Stimulated activated naive CD4-positive, alpha-beta T cell treated with Interleukin-2 at 50 U/mL for 16 hours (primary cell): Measurements from ENCODE around the gene CTDSP2.
"Not testable (repeated sequence)": the region's sequence is repeated elsewhere in the genome, so short reads cannot be mapped to it uniquely, and the experiment has no call there.

Experiments used
- DNase-seq: peaks from one replicate; lab custom pipeline; 2025; lab: John Stamatoyannopoulos, UW

CTDSP2 gene

GRCh38 chr12:57834086-57834876 lies 12.2 kb downstream of the CTDSP2 start:
- DNase-seq = no peak

GRCh38 chr12:57833672-57834071 lies 12.9 kb downstream of the CTDSP2 start:
- DNase-seq = no peak

GRCh38 chr12:57832966-57833365 lies 13.6 kb downstream of the CTDSP2 start:
- DNase-seq = no peak

- no peak for DNase-seq
Measured at GRCh38 chr12:57830393-57830792, 16.1 kb downstream of the CTDSP2 start.

- DNase-seq = no peak
Measured at GRCh38 chr12:57829025-57829777, 17.3 kb downstream of the CTDSP2 start.

GRCh38 chr12:57826966-57827365 lies 19.6 kb downstream of the CTDSP2 start:
- DNase-seq = no peak

GRCh38 chr12:57826400-57826799 lies 20.1 kb downstream of the CTDSP2 start:
- no peak for DNase-seq

GRCh38 chr12:57825451-57825850 lies 21.1 kb downstream of the CTDSP2 start:
- no peak for DNase-seq

GRCh38 chr12:57823908-57824640 lies 22.5 kb downstream of the CTDSP2 start:
- no peak for DNase-seq

GRCh38 chr12:57823131-57823907 lies 23.2 kb downstream of the CTDSP2 start:
- no peak for DNase-seq

GRCh38 chr12:57822392-57823130 lies 24.0 kb downstream of the CTDSP2 start:
- DNase-seq = no peak

GRCh38 chr12:57821474-57822214 lies 24.9 kb downstream of the CTDSP2 start:
- DNase-seq = no peak

- DNase-seq = not testable (repeated sequence)
Measured at GRCh38 chr12:57821015-57821414, 25.5 kb downstream of the CTDSP2 start.

- not testable (repeated sequence) for DNase-seq
Measured at GRCh38 chr12:57820119-57820518, 26.4 kb downstream of the CTDSP2 start.

GRCh38 chr12:57817990-57818331 lies 28.6 kb downstream of the CTDSP2 start:
- DNase-seq = not testable (repeated sequence)

GRCh38 chr12:57817261-57817989 lies 29.1 kb downstream of the CTDSP2 start:
- DNase-seq = no peak

GRCh38 chr12:57816855-57817151 lies 29.7 kb downstream of the CTDSP2 start:
- no peak for DNase-seq

- no peak for DNase-seq
Measured at GRCh38 chr12:57816001-57816854, 30.3 kb downstream of the CTDSP2 start.
